Skin of body (tissue), 2 donors: Measurements from ENCODE around the gene ZNF26. TPM values are rescaled to one million over a fixed set of nuclear protein-coding genes. Genes with fewer than 3 reads are reported as not detected.
"Not testable (repeated sequence)": the region's sequence is repeated elsewhere in the genome, so short reads cannot be mapped to it uniquely, and the experiment has no call there.

Experiments
- DNase-seq: peaks from one replicate; lab custom pipeline; 2025; lab: John Stamatoyannopoulos, UW
- total RNA-seq: library from RNA; depleted of rRNA; stranded (reverse); fragments of >200 nt; gene quantifications from one replicate; pipeline ENCODE4 v1.2.3, GENCODE V29; 2014

The ZNF26 gene
- 13.5 TPM for total RNA-seq

DNA sequence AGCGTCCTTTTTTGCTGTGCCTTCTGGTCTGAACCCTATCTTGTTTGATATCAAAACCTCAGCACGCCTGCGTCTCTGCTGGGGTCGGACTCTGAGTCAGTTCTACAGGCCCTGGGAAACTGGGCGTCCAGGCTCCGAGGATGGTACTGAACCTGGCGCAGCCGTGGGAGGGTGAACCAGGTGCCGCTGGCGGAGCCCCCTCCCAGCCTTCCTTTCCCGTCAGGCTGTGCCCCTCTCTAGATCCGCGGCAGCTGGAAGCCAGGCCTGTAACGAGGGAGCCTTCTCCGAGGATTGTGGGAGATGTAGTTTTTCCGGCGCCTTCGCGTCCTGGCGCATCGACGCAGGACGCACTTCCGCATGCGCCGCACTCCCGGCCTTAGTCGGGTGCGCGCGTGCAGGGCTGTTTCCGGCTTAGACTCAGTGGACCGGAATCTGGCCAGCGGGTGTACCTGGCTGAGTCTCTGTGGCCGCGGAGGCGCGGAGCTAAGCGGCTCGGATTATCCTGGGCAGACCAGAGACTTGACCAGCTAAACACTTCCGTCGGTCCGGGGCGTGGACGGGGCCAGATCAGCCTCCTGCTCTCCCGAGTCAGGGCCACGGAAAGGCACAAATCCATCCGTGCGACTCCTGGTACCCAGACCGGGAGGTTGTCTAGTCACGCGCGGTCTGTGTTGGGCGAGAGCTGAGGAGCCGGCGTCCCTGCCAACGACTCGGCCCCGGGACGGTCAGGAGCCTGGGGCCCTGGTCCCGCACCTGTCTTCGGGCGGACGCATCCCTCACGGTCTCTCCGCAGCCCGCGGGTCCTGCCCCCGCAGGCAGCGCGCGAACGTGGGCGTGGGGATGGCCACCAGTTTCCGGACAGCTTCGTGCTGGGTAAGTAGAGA, at the start of gene ZNF26:
Gene ZNF26 (plus strand): TSS at position 367 of the 884 bp plus-strand sequence. CDS start 474 bp downstream, at position 841.
- peak; percentile 89 for DNase-seq

DNA sequence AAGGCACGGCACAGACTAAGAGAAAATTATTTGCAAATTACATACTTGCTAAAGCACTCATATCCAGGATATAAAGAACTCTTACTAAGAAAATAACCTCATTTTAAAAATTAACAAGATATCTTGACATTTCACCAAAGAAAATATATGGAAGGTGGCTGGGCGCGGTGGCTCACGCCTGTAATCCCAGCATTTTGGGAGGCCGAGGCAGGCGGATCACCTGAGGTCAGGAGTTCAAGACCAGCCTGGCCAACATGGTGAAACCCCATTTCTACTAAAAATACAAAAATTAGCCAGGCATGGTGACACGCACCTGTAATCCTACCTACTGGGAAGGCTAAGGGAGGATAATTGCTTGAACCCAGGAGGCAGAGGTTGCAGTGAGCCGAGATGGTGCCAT, 49.2 kb upstream of the ZNF26 start:
- DNase-seq = not testable (repeated sequence)

DNA sequence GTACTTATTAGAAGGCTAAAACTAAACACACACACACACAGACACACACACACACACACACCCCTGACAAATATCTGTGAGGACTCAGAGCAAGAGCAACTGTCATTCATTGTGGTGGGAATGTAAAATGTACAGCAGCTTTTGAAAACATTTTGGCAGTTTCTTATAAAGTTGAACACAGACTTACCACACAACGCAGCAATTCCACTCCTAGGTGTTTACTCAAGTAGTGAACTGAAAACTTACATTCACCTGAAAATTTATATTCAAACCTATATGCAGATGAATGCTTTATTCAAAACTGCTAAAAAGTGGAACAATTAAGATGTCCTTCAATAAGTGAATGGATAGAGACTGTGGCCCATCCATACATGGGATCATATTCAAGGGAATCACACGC, 48.7 kb upstream of the ZNF26 start:
- DNase-seq = no peak

DNA sequence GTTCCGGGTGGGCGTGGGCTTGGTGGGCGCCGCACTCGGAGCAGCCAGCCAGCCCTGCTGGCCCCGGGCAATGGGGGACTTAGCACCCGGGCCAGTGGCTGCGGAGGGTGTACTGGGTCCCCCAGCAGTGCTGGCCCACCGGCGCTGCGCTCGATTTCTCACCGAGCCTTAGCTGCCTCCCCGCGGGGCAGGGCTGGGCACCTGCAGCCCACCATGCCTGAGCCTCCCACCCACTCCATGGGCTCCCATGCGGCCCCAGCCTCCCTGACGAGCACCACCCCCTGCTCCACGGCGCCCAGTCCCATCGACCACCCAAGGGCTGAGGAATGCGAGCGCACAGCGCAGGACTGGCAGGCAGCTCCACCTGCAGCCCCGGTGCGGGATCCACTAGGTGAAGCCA, 47.4 kb upstream of the ZNF26 start:
- DNase-seq = not testable (repeated sequence)

DNA sequence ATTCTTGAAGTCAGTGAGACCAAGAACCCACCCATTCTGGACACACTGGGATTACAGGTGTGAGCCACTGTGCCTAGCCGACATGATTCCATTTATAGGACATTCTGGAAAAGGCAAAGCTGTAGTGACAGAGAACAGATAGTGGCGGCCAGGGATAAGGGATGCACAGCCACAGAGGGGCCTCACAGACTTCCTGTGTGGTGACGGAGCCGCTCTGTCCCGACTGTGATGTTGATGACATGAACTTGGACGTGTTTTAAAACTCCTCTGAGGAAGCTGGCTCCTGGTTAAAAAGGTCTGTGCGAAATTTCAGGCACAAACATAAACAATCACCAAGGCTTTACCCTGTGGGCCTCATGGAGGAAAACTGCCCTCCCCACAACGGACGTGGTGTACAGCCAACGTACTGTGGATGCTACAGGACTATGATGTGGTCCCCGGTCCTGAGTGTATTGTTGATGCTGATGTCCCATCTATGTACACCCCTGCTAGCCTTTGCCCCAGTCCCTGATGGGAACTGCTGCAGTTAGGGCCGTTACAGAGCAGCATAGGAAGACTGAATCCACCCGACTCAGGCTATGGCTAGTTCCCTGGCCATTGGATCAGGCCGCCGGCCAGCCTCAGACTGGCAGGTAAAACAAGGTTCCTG, 46.0 kb upstream of the ZNF26 start:
- no peak for DNase-seq

- no peak for DNase-seq
Measured at GRCh38 chr12:132941336-132941954, 44.7 kb upstream of the ZNF26 start.

- DNase-seq = no peak
Measured at GRCh38 chr12:132942611-132943010, 43.6 kb upstream of the ZNF26 start.

DNA sequence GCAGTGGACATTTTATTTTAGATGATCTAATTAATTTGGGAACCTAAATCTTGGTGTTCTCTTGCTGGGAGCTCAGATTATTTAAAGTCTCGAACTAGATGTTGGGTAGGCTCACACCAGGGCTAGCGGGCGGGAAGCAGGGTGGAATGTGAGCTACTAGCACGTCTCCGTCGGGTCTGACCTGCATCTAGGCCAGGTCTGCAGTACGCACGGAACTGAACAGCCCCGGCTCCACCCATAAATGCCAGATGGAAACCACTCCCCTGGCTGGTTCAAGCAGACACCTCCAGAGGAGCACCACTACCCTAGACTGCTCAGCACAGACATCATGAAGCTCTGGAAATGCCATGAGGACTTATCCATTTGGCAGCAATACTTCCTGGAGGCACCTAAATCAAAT, 40.4 kb upstream of the ZNF26 start:
- no peak for DNase-seq

DNA sequence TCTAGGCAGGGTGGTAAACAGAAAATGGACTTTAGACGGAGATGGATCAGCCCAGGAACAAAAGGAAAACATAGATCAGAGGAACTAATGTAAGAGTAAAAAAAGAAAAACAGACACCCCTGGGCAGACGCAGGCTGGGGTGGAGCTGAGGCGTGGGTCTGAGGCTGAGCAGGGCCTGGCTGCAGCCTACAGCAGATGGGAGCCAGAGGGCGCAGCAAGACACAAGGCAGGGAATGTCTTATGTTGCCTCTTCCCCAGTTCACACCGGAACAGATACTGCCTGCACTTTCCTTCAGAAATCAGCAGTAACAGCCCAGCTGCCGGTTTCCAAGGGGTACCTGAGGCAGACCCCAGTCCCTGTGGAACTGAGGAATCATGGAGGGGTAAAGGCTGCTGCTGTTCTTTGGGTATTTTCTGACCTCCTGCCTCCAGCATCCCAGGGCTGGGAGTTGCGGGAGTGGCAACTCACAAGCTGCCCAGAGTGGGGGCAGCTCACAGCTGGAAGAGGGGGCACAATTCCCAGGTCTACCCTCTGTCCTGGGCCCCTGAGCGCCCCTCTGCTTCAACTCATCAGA, 39.8 kb upstream of the ZNF26 start:
- DNase-seq = no peak

DNA sequence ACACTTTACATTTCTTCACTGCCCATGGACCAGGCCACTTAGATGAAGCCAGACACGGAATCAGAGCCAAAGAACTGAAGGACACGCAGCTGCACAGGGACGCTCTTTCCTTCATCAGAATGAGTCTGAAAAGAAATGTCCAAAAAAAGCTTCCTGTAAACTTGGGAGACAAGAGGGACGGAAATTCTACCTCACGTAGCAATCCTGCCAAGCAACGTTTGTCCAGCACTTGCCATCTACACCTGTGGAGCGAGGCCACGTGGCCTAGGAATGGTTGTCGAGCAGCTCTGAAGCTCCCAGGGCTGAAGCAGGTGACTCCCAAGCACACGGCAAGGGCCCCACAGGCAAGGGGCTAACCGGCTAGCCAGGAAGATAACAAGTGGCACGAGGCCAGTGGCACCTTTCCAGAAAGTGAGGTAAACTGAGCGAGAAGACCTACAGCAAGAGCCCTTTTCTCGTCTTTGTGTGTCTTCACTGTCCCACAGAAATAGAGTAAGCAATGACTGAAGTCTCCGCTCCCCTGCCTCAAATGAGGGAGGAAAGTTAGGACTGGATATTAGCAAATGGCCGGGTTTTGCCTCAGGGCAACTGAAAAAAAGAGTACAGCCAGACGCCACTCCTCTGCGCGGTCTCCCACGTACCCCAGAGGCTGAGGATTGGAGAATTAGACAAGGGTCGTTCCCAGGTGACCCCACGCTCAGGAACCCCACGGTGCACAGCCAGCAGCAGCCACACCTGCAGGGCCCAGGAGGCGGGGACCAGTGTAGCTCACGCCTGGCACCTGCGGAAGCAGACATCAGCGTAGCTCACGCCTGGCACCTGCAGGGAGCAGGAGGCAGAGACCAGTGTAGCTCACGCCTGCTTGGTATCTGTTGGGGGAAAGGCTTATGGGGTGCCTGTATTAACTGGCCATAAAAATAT, 37.8 kb upstream of the ZNF26 start:
- no peak for DNase-seq

GRCh38 chr12:132949936-132950837, 36.0 kb upstream of the ZNF26 start:
- no peak for DNase-seq

DNA sequence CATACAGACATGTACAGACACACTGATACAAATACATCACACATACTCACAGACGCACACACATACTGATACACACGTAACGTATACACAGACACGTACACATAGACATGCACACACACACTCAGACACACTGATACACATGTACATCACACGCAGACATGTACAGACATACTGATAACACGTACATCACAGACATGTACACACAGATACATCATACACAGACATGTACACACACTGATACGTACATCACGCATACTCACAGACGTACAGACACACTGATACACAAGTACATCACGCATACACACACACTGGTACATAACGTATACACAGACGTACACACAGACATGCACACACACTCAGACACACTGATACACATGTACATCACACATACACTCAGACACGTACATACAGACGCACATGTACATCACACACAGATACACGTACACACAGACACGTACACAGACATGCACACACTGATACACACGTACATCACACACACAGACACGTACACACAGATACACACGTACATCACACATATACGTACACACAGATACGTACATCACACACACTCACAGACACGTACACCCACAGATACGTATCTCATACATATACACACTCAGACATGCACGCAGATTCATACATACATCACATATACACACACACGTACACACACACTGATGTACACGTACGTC, 35.2 kb upstream of the ZNF26 start:
- no peak for DNase-seq

DNA sequence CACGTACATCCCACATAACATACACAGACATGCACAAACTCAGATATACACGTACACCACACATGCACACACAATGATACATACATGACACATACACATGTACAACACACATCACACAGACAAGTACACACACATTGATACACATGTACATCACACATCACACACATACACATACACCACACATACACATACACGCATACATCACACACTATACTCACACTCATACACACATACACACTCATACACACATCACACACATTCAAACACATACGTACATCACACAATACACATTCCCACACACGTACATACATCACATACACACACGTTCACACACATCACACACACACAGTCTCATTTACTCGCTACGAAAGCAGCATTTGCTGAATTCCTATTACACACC, 34.5 kb upstream of the ZNF26 start:
- DNase-seq = no peak

- no peak for DNase-seq
Measured at GRCh38 chr12:132952371-132953162, 33.6 kb upstream of the ZNF26 start.

- DNase-seq = no peak
Measured at GRCh38 chr12:132953163-132953425, 33.1 kb upstream of the ZNF26 start.

DNA sequence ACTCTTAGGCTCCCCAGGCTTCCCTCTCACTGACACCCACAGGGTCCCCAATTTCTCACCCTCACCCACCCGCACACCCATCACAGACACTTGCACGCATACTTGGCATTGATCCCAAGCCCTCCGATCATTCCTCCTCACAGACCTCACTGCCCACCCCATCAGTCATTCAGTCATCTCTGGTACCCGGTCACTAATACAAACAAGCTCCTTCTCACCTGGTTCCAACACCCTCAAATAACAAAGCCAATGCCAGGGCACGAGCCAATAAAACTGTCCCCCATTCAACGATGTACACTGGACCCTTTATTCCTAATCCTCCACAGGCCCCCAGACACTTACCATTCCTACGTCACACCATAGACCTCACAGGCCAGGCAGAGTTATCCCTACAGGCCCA, 32.4 kb upstream of the ZNF26 start:
- DNase-seq = no peak

- DNase-seq = no peak
Measured at GRCh38 chr12:132954471-132955048, 31.6 kb upstream of the ZNF26 start.
